GM19193 (cell line): Measurements from ENCODE around the gene BTBD10.

Experiments used
- POLR2A ChIP-seq: IDR thresholded peaks from 4 replicates; pipeline ENCODE4 v1.6.1; 2011; ENCODE audit not compliant: insufficient read depth, insufficient read length; ENCODE audit errors: extremely low read depth

BTBD10 gene

DNA sequence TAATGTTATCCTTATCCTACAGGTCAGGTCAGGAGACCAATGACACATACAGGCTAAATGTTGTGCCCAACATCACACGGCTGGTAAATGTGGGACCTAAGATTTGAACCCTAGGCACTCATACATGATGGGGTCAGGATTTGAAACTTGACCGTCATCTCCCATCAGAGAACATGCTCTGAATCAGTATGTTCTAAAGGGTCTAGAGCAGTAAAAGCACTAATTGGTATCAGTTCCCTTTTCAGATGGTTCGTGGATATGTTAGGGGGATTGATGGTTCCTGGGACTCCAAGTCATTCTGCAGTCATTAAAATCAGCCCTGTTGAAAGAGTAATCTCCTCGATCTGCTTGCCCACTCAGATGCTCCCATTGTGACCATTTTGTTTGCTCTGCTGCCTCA is 120.0 kb downstream of the BTBD10 start:
- no peak for TF ChIP-seq POLR2A

DNA sequence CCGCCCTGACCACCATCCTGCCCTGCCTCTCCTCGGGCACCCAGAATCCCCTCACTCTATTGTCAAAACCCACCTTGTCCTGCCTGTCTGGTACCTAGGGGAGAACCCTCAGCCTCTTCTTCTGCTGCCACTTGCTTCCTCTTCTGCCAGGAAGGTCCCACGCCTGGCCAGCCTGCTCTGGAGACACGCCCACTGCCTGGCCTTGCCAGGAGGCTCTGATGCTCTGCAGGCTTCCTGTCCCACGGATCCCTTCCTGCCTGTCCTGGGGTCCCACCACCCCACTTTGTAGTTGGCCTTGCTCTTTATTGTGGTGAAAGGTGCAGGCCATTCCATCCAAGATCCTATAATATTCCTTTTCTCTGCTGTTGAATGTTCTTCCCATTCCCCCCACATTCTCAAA is 122.0 kb downstream of the BTBD10 start:
- TF ChIP-seq POLR2A, result no peak

DNA sequence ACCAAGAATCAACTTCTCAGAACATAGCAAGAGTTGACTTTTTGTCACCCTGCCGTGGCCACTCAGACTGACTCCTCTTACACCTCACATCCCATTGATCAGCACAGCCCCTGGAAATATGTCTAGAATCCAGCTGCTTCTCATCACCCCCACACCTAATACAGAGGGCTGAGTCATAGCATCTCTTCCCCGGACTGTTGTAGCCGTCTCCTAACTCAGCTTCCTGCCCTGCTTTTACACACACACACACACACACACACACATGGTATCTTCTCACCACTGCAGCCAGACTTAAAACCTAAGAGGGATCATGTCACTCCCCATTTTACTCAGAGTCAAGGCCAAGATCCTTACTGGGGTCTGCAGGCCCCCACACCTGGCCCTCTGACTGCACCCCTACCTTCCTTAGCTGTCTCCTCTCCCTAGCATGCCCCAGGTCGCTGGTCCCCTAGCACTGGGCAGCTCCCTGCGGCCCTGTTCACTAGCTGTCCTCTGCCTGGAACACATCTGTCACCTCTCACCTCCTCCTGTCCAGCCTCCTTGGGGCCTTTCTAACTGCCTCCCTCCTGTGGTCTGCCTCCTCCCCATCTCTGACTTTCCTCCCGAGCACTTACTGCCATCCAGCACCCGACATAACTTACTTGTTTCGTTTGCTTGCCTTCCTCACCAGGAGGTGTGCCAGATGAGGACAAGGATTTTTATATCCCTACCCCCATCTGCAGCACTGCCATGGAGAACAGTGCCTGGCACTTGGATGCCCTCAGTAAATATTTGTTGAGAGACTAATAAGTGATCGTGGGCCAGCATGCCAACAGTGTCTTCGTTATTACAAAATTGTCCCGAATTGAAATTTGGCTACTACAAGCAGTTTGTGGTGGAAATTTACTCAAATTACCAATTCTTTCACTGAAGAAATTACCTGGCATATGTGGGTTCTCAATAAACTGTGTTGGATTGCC is 123.5 kb downstream of the BTBD10 start:
- no peak for TF ChIP-seq POLR2A

DNA sequence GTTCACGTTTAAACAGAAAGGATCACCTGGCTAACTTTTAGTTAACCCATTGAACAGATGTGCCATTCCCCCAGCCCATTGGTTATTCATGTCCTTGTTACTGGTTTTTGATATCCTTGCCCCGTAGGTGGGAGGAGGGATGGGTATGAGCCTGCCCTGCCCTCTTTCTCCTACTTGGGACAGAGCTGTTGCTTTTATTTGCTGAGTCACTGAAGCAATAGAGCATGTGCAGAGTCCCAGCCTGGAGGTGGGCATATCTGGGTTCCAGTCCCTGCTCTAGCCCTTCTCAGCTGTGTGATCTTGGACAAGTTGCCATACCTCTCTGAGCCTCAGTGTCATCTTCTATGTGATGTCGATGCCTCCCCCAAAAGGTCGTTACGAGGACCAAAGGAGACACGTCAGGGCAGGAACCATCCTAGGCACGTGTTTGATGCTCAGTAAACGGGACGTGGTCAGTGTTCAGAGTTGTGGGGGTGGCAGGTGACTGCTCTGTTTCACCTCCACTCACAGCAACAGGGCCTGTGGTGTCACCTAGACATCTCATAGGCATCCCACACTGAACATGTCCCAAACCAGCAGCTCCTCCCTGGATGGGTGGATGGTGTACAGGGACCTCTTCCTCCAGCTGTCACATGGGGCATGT is 124.5 kb downstream of the BTBD10 start:
- TF ChIP-seq POLR2A, result no peak

DNA sequence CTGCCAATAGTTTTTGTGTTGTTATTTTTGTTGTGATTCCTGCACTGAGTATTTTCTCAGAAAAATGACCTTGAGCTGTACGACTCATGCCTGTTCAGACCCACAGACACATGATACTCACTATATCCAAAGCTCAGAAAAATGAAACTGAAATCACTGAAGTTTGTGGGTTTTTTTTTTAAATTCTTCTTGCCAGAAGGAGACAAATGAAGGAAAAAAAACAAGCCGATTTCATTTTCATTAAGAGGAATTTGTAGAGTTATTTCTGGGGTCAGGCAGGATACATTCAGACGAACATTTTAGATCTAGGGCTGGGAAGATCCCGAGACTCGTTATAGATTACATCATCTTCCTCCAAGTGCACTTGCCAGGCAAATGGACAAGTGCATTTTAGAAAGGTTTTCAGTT is 125.0 kb downstream of the BTBD10 start:
- no peak for TF ChIP-seq POLR2A
